Measurements from ENCODE around the gene ZNF275.
"Not testable (repeated sequence)": the region's sequence is repeated elsewhere in the genome, so short reads cannot be mapped to it uniquely, and the experiment has no call there.

The ZNF275 gene

GRCh38 chrX:153386097-153386496 lies 52.1 kb downstream of the ZNF275 start:
- no peaks in the 10 kb centered on the region for H3K9me3 Mint-ChIP-seq

DNA sequence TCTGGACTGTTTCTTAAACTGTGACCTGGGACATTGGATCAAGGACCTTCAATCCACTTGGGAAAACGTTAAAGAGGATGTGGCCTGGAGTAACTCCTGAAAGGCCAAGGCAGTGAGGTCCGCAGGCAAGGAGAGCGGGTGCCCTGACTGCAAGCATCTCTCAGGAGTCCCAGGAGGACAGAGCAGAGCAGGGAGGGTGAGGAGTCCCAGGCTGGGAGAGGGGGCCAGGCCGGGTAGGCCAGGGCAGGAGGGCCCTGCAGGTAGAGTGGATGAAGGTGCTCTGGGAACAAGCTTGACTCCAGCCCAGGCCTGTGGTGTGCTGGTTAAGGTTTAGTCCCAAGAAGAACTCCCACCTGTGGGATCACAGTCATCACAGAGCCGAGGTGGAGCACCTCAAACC lies 53.4 kb downstream of the ZNF275 start:
- Mint-ChIP-seq H3K9me3 (no peaks in the 10 kb centered on the region), H3K27ac (no peak overlapping the region), H3K27me3 (no peaks in the 10 kb centered on the region), H3K4me1 (no peaks in the 10 kb centered on the region), H3K4me3 (no peak overlapping the region), H3K36me3 (no peaks in the 10 kb centered on the region)

More at GRCh38 chrX:153386097-153386496, 52.1 kb downstream of the ZNF275 start:
- H3K27me3 Mint-ChIP-seq: no peaks in the 10 kb centered on the region
- no peaks in the 10 kb centered on the region for H3K36me3 Mint-ChIP-seq
- H3K27ac Mint-ChIP-seq: no peak overlapping the region
- H3K4me3 Mint-ChIP-seq: no peak overlapping the region
- H3K4me1 Mint-ChIP-seq: no peaks in the 10 kb centered on the region

DNA sequence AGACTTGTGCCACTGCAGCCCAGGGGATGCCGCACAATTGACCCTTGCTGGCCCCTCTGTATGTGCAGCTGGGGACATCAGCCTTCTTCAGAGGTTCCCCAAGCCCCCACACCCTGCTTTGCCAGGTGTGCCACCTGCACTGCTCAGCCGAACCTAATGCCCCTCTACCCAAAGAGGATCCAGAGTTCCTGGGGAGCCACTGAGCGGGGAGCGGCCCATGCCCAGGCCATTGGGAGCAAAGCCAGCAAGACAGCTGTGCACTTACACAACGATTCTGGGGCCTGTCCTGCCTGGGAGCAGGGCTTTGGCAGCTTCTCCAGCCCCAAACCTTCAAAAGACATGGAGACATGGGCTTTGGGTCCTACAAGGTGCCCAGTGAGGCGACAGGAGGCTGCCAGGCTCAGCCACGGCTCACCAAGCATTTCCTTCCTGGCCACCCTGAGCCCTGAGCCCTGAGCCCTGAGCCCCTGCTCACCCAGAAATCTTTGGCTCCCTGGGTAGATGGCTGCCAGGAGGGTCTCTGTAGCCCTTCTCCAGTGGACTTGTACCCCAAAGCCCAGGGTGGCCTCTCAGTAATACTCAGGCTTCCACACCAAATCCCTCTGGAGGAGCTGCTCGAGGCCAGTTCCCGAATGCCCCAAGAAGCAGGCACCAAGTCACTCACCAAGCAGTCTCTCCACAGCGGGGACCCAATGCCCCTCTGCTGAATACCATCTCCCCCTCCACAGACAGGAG lies 54.2 kb downstream of the ZNF275 start:
- Mint-ChIP-seq H3K9me3 (no peaks in the 10 kb centered on the region), H3K4me1 (no peaks in the 10 kb centered on the region), H3K4me3 (no peak overlapping the region), H3K27me3 (no peaks in the 10 kb centered on the region), H3K36me3 (no peaks in the 10 kb centered on the region), H3K27ac (no peak overlapping the region)

- no peaks in the 10 kb centered on the region for H3K36me3 Mint-ChIP-seq
- H3K27me3 Mint-ChIP-seq: no peaks in the 10 kb centered on the region
- no peak overlapping the region for H3K27ac Mint-ChIP-seq
- no peaks in the 10 kb centered on the region for H3K4me1 Mint-ChIP-seq
- H3K9me3 Mint-ChIP-seq: no peaks in the 10 kb centered on the region
- no peak overlapping the region for H3K4me3 Mint-ChIP-seq
These were observed 54.9 kb downstream of the ZNF275 start for GRCh38 chrX:153388722-153389459.

GRCh38 chrX:153389460-153389768 lies 55.5 kb downstream of the ZNF275 start:
- H3K27me3 Mint-ChIP-seq, H3K9me3 Mint-ChIP-seq, H3K4me3 Mint-ChIP-seq, H3K4me1 Mint-ChIP-seq, H3K36me3 Mint-ChIP-seq, H3K27ac Mint-ChIP-seq: not testable (repeated sequence)

DNA sequence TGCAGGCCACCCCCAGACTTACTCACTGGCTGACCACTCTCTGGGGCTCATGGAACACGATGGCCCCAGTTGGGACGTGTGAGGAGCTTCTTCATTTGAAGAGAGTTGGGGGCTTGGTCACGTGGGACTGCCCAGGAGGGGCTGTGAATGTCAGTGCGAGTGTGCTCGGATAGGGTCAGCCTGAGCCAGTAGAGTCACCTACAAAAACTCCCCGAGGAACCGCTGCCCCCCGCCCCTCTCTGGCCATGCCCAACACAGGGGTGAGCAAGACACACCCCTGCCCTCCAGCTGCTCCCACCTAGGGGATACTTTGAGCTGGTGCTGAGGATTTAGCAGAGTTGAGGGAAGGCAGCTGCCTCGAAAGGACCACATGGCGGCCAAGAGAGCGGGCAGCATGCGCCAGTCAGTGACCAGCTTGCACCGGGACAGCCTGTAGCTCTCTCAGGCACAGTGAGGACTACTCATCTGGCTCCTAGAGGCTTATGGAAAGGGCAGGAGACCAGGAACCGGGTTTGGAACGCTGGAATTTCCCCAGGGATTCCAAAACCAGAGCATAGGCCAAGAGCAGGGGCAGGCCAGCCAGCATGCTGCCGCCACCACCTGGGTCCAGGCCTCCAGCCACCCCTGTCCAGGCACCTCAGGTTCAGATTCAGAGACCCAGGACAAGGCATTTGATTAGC lies 58.8 kb downstream of the ZNF275 start:
- Mint-ChIP-seq H3K4me1 (no peaks in the 10 kb centered on the region), H3K9me3 (no peaks in the 10 kb centered on the region), H3K27me3 (no peaks in the 10 kb centered on the region), H3K36me3 (no peaks in the 10 kb centered on the region), H3K27ac (no peak overlapping the region), H3K4me3 (no peak overlapping the region)

DNA sequence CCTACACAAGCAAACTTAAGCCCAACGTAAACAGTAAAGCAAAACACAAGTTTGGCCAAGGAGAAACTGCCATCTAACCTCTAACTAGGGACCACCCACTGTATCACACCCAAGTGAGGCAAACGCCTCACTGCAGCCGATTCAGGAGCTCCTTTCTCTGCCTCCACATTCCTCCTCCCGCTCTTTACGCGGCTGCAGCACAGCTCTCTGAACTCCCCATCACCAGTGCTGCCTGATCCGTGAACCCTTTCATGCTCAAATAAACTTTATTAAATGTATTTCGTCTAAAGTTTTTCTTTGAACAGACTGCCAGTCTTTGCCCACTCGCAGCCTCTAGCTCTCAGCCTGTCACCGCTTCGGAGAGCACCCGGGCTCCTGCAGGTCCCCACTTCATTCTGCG lies 60.7 kb downstream of the ZNF275 start:
- H3K27ac Mint-ChIP-seq: no peak overlapping the region
- no peaks in the 10 kb centered on the region for H3K27me3 Mint-ChIP-seq
- no peaks in the 10 kb centered on the region for H3K4me1 Mint-ChIP-seq
- no peaks in the 10 kb centered on the region for H3K36me3 Mint-ChIP-seq
- no peaks in the 10 kb centered on the region for H3K9me3 Mint-ChIP-seq
- H3K4me3 Mint-ChIP-seq: no peak overlapping the region

DNA sequence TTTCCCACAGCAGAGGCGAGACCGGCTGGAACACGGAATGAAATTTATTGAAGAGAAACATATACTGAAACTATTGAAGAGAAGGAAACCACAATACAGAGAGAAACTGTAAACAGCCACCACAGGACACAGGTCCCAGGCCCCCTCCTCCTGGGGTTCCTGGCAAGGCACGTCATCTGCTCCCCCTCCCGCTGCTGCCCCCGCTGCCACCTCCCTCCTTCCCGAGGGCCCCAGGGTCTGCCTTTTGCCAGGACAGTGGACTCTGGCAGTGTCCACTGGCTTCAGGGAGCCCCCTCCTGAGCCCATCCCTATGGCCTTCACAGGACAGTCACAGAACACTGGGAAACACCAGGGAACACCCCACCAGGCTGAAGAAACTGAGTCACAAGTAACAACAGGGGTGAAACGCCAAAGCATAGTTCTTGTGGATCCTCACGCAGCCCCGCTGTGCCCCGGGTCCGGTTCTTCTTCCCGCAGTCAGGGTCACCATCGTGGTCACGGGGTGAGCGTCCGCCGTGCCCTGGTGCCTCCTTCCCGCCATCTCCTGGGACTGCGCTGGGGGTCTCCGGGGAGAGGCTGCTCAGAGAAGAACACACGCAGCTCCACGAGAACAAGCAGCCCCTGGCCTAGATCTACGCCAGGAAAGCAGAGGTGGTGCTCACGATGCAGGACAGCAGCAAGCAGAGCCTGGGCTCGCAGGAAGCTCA lies 61.8 kb downstream of the ZNF275 start:
- no peaks in the 10 kb centered on the region for H3K27me3 Mint-ChIP-seq
- no peaks in the 10 kb centered on the region for H3K36me3 Mint-ChIP-seq
- no peak overlapping the region for H3K4me3 Mint-ChIP-seq
- no peaks in the 10 kb centered on the region for H3K4me1 Mint-ChIP-seq
- H3K27ac Mint-ChIP-seq: no peak overlapping the region
- H3K9me3 Mint-ChIP-seq: no peaks in the 10 kb centered on the region

- Mint-ChIP-seq H3K4me3 (no peak overlapping the region), H3K4me1 (no peaks in the 10 kb centered on the region), H3K27me3 (no peaks in the 10 kb centered on the region), H3K27ac (no peak overlapping the region), H3K9me3 (no peaks in the 10 kb centered on the region), H3K36me3 (no peaks in the 10 kb centered on the region)
These were observed 62.6 kb downstream of the ZNF275 start for GRCh38 chrX:153396320-153397195.

DNA sequence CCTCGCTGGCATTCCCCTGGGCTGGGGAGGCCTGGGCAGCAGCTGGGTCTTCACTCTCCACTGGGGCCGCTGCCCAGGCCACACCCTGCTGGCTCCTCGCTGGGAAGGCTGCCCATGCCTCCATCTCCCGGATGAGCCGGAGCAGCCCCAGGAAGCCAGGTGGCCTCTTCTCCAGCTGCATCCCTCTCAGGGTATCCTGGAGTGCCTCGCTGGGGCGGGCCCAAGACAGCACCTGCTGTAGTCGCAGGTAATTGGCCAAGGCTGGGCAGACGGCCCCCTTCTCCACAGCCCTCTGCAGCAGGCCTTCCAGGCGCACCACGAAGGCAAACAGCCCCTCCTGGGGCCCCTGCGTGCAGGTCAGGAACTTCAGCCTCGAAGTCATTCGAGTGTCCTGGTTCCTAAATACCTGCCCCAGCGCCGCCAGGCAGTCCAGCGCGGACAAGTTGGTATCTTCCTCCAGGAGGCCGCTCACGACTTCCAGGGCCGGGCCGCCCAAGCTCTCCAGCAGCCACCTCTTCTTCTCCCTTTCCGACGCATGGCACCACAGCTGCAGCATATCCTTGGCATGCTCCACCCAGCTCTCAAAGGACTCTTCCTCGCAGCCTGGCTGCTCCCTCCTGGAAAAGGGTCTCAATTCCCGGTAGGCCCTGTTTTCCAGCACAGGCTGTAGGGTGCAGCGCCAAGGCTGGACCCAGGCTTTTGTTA lies 63.5 kb downstream of the ZNF275 start:
- Mint-ChIP-seq H3K9me3 (no peaks in the 10 kb centered on the region), H3K27ac (no peak overlapping the region), H3K4me1 (no peaks in the 10 kb centered on the region), H3K4me3 (no peak overlapping the region), H3K27me3 (no peaks in the 10 kb centered on the region), H3K36me3 (no peaks in the 10 kb centered on the region)

- no peaks in the 10 kb centered on the region for H3K4me1 Mint-ChIP-seq
- no peak overlapping the region for H3K4me3 Mint-ChIP-seq
- H3K9me3 Mint-ChIP-seq: no peaks in the 10 kb centered on the region
- H3K36me3 Mint-ChIP-seq: no peaks in the 10 kb centered on the region
- H3K27me3 Mint-ChIP-seq: no peaks in the 10 kb centered on the region
- H3K27ac Mint-ChIP-seq: no peak overlapping the region
These were observed 64.5 kb downstream of the ZNF275 start for GRCh38 chrX:153398275-153398960.

DNA sequence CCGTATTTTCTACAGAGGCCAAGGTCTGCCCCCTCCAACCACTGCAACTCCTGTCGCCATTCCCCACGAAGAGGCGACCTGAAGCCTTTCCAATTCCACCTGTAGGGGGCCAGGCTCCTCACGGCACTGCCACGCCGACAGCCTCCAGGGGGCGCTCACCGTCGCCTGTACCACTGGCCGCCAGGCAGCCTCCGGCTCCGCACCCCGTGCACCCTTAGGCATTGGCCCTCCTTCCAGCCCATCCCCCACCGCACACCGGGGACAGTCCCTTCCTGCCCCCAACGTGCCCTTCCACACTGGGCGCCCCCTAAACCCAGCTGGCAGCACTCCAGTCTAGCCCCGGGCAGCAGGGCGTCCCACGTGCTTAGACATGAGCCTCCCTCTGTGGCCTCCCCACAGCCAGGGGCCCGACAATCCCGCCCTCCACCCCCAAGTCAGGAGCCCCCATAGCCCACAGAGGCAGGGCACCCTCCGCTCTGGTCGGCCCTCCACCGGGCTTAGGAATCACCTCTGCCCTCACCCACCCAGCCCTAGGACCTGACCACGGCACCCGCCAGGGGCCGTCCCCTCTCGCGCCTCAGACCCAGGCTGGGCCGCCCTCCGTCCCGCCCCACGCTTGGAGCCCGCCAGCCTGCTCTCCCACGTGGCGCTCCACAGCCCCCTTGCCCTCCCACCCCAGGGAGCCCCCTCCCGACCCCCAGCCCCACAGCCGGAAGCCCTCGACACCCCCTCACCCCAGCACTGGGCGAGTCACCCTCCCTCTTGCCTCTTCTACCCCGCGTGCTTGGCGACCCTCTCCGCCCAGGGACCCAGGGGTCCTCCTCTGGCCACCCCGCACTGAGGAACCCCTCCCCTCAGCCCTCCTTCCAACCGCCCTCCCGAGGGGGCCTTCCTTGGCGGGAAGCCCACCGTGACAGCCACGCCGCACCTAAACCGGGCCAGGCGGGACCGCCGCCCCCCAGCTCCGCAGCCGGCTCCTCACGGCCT lies 66.5 kb downstream of the ZNF275 start:
- no peaks in the 10 kb centered on the region for H3K4me1 Mint-ChIP-seq
- H3K27me3 Mint-ChIP-seq: no peaks in the 10 kb centered on the region
- no peaks in the 10 kb centered on the region for H3K36me3 Mint-ChIP-seq
- H3K4me3 Mint-ChIP-seq: no peak overlapping the region
- no peaks in the 10 kb centered on the region for H3K9me3 Mint-ChIP-seq
- no peak overlapping the region for H3K27ac Mint-ChIP-seq

- H3K9me3 Mint-ChIP-seq: no peaks in the 10 kb centered on the region
- H3K4me1 Mint-ChIP-seq: no peaks in the 10 kb centered on the region
- H3K27me3 Mint-ChIP-seq: no peaks in the 10 kb centered on the region
- H3K27ac Mint-ChIP-seq: no peak within 1 kb of the TSS
- H3K36me3 Mint-ChIP-seq: no peaks in the 10 kb centered on the region
- no peak within 1 kb of the TSS for H3K4me3 Mint-ChIP-seq
These were observed 67.3 kb downstream of the ZNF275 start, which contains the start of gene PNMA6E for GRCh38 chrX:153401133-153401764. PNMA6E (minus strand) TSS chrX:153401350; CDS start chrX:153398849, 2,501 bp downstream.
